Vagina (tissue), 2 donors: ENCODE measurements around the gene ZMYM3. TPM values are rescaled to one million over a fixed set of nuclear protein-coding genes. Genes with fewer than 3 reads are reported as not detected.

ENCODE experiments used
- DNase-seq, 2 donors: peaks; one replicate each; pipeline ENCODE4 v3.0.0-alpha.2; 2017; ENCODE audit errors: extremely low spot score in 2 of 2
- H3K27ac ChIP-seq: fragments of 200-600 bp; sonication (generic); one replicate; pipeline ENCODE4 v1.5.1; 2019
- H3K27me3 ChIP-seq: fragments of 200-600 bp; sonication (generic); one replicate; pipeline ENCODE4 v1.5.1; 2019
- H3K36me3 ChIP-seq, 2 donors: fragments of 200-600 bp; sonication (generic); one replicate each; pipeline ENCODE4 v1.5.1; 2017 to 2019
- H3K4me1 ChIP-seq: fragments of 200-600 bp; sonication (generic); one replicate; pipeline ENCODE4 v1.5.1; 2019
- H3K4me3 ChIP-seq, 2 donors: fragments of 200-600 bp; sonication (generic); 1 replicate in 1 of 2; 2 replicates in 1 of 2; pipeline ENCODE4 v1.5.1; 2016 to 2019
- H3K9me3 ChIP-seq: fragments of 200-600 bp; sonication (generic); one replicate; pipeline ENCODE4 v1.5.1; 2019
- POLR2A ChIP-seq, 2 donors: fragments of 450-650 bp; IDR thresholded peaks; one replicate each; pipeline ENCODE4 v1.6.1; 2017; ENCODE audit warnings: antibody characterized with exemption in 2 of 2, mild to moderate bottlenecking in 2 of 2, moderate library complexity in 2 of 2
- POLR2AphosphoS5 ChIP-seq, 2 donors: sonication (generic); formaldehyde crosslinking; IDR thresholded peaks; one replicate each; pipeline ENCODE4 v1.9.0; 2017; ENCODE audit warnings: antibody characterized with exemption in 2 of 2, mild to moderate bottlenecking in 2 of 2, low read depth in 1 of 2; ENCODE audit not compliant: insufficient read depth in 1 of 2
- intact Hi-C: fragments of 100-400 bp; cut with DNase I; formaldehyde crosslinking; loops from one replicate; pipeline ENCODE4 v1.15.1; 2023
- total RNA-seq: library from RNA; depleted of rRNA; stranded (reverse); fragments of >200 nt; gene quantifications from one replicate; pipeline ENCODE4 v1.2.3, GENCODE V29; 2016
- TF ChIP-seq, protein P1 (sequence below), 3 experiments: fragments of 450-650 bp in 2 of 3; fragments of 200-600 bp in 1 of 3; sonication (generic) in 1 of 3; IDR thresholded peaks; one replicate each; pipeline ENCODE4 v1.5.1; 2017 to 2019; ENCODE audit warnings: antibody characterized with exemption in 3 of 3, mild to moderate bottlenecking in 2 of 3, moderate library complexity in 2 of 3

Gene ZMYM3
- total RNA-seq, 1 donor from 2014 or later: 27.0 TPM

DNA sequence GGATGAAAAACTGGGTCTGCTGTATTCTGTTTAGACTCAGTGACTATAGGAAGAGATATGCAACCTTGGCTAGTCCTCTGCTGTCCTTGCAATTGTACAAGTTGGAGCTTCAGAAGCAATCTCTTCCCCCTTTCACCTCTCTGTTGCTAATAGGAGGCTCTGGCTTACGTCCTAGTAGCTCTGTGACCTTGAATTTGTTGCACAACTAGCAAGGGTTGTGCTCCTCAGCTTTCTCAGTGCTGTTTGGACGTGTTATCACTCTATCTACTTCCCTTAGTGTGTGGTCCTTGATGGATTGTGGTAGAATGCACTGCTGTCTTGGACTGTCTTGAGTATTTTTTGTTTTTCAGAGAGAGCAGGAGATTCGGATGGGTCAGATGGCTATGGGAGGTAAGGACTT lies 44.2 kb upstream of the ZMYM3 start:
- Histone ChIP-seq H3K27ac (no peak overlapping the region), H3K36me3 (peaks cover 5 to 66% of the 10 kb centered on the region in 2 donors), H3K4me3 (no peak overlapping the region), H3K27me3 (no peaks in the 10 kb centered on the region), H3K4me1 (no peaks in the 10 kb centered on the region), H3K9me3 (no peaks in the 10 kb centered on the region)
- DNase-seq: no peak
- intact Hi-C loops: no loop called here
- TF ChIP-seq POLR2AphosphoS5 (IDR thresholded peaks at IDR 0.05; ENCODE audit: insufficient read depth in 1 of 2, low read depth in 1 of 2): no peak
- TF ChIP-seq POLR2A (IDR thresholded peaks at IDR 0.05): no peak
- TF ChIP-seq, protein P1, sequence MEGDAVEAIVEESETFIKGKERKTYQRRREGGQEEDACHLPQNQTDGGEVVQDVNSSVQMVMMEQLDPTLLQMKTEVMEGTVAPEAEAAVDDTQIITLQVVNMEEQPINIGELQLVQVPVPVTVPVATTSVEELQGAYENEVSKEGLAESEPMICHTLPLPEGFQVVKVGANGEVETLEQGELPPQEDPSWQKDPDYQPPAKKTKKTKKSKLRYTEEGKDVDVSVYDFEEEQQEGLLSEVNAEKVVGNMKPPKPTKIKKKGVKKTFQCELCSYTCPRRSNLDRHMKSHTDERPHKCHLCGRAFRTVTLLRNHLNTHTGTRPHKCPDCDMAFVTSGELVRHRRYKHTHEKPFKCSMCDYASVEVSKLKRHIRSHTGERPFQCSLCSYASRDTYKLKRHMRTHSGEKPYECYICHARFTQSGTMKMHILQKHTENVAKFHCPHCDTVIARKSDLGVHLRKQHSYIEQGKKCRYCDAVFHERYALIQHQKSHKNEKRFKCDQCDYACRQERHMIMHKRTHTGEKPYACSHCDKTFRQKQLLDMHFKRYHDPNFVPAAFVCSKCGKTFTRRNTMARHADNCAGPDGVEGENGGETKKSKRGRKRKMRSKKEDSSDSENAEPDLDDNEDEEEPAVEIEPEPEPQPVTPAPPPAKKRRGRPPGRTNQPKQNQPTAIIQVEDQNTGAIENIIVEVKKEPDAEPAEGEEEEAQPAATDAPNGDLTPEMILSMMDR (IDR thresholded peaks at IDR 0.05): no peak

DNA sequence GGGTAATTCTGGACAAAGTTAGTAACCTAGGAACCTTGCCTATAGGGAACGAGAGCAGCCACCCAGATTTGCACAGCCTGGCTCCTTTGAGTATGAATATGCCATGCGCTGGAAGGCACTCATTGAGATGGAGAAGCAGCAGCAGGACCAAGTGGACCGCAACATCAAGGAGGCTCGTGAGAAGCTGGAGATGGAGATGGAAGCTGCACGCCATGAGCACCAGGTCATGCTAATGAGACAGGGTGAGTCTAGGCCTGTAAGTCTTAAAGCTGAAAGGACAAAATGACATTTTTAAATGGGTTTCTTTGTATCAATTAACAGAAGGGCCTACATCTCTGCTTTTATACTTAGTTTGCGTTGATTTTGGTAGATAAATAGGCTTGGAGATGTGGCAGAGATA lies 42.9 kb upstream of the ZMYM3 start:
- no peaks in the 10 kb centered on the region for H3K9me3 ChIP-seq
- no peaks in the 10 kb centered on the region for H3K27me3 ChIP-seq
- no peak overlapping the region for H3K4me3 ChIP-seq
- intact Hi-C loops: no loop called here
- no peak for DNase-seq
- no peak overlapping the region for H3K27ac ChIP-seq
- peaks cover 5 to 67% of the 10 kb centered on the region in 2 donors for H3K36me3 ChIP-seq
- no peaks in the 10 kb centered on the region for H3K4me1 ChIP-seq
- TF ChIP-seq POLR2AphosphoS5 (IDR thresholded peaks at IDR 0.05; ENCODE audit: insufficient read depth in 1 of 2, low read depth in 1 of 2): no peak

DNA sequence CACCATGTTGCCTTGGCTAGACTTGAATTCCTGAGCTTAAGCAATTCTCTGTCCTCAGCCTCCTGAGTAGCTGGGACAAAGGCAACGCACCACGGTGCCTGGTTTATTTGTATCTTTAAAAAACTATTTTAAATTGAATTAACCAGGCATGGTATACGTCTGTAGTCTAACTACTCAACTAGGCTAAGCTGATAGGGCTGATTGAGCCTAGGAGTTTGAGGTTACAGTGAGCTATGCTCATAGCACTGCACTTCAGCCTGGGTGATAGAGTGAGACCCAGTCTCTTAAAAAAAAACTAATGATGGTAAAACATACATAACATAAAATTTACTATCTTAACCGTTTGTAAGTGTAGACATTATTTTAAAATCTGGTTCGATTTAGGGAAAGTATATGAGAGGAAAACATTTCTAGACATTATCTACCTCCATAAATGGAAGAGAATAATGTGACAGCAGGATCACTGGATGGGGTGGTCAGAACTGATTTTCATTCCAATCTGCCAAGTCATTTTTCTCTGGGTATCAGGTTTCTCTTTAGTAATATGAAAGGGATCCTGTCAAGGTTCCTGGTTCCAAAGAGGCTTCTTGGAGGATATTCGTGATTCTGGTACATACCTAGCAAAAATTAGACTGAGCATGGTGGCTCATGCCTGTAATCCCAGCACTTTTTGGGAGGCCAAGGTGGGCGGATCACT lies 38.9 kb upstream of the ZMYM3 start:
- Histone ChIP-seq H3K27ac (no peak overlapping the region), H3K4me3 (no peak overlapping the region), H3K27me3 (no peaks in the 10 kb centered on the region), H3K4me1 (no peaks in the 10 kb centered on the region), H3K36me3 (peaks cover 5 to 55% of the 10 kb centered on the region in 2 donors), H3K9me3 (no peaks in the 10 kb centered on the region)
- intact Hi-C loops: no loop called here
- DNase-seq: no peak
- TF ChIP-seq POLR2AphosphoS5 (IDR thresholded peaks at IDR 0.05; ENCODE audit: insufficient read depth in 1 of 2, low read depth in 1 of 2) (no peak), POLR2A (IDR thresholded peaks at IDR 0.05) (no peak)
- TF ChIP-seq, protein P1 (IDR thresholded peaks at IDR 0.05): no peak

DNA sequence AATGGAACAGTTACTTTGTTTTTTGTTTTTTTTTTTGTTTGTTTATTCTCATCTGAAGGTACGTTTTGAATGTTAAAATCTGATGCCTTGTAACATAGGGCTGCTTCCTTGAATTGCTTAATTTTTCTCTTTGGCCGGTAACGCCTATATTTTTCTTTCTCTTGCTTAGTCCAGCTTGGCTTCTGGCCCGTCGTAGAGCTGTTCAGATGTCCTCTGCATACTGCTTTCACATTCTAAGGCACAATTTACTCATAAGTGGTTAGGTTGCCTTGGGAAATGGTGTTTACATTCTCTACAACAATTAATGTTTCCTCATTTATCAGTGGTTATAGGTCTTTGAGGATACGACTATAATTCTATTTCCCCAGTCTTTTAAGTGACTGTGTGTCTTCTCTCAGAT lies 37.4 kb upstream of the ZMYM3 start:
- Histone ChIP-seq H3K27me3 (no peaks in the 10 kb centered on the region), H3K27ac (no peak overlapping the region), H3K9me3 (no peaks in the 10 kb centered on the region), H3K4me3 (no peak overlapping the region), H3K4me1 (no peaks in the 10 kb centered on the region), H3K36me3 (peaks cover 5 to 42% of the 10 kb centered on the region in 2 donors)
- no peak for TF ChIP-seq POLR2AphosphoS5 (IDR thresholded peaks at IDR 0.05; ENCODE audit: insufficient read depth in 1 of 2, low read depth in 1 of 2)
- TF ChIP-seq, protein P1 (IDR thresholded peaks at IDR 0.05): no peak
- no peak for TF ChIP-seq POLR2A (IDR thresholded peaks at IDR 0.05)
- DNase-seq: no peak
- intact Hi-C loops: no loop called here

DNA sequence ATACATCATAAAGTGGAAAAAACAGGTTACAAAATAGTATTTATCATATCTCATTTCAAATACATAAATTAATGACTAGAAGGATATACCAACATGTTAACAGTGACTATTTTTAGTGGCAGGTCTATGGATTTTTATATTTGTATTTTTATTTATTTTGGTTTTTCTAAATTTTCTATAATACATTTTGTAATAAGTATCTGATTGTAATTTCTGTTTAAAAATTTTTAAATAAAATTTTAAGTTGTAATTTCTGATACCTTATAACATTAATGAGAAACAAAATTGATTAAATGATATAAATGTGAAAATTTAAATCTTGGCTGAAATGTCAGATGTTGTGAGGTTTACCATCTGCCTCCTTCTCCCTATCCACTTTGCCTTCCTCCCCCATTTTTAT lies 32.0 kb upstream of the ZMYM3 start:
- intact Hi-C loops: no loop called here
- no peak for TF ChIP-seq POLR2AphosphoS5 (IDR thresholded peaks at IDR 0.05; ENCODE audit: insufficient read depth in 1 of 2, low read depth in 1 of 2)
- Histone ChIP-seq H3K27ac (no peak overlapping the region), H3K9me3 (no peaks in the 10 kb centered on the region), H3K4me1 (peaks cover 10% of the 10 kb centered on the region), H3K36me3 (peaks cover 0 to 5% of the 10 kb centered on the region in 2 donors), H3K27me3 (no peaks in the 10 kb centered on the region), H3K4me3 (no peak overlapping the region)
- no peak for DNase-seq

DNA sequence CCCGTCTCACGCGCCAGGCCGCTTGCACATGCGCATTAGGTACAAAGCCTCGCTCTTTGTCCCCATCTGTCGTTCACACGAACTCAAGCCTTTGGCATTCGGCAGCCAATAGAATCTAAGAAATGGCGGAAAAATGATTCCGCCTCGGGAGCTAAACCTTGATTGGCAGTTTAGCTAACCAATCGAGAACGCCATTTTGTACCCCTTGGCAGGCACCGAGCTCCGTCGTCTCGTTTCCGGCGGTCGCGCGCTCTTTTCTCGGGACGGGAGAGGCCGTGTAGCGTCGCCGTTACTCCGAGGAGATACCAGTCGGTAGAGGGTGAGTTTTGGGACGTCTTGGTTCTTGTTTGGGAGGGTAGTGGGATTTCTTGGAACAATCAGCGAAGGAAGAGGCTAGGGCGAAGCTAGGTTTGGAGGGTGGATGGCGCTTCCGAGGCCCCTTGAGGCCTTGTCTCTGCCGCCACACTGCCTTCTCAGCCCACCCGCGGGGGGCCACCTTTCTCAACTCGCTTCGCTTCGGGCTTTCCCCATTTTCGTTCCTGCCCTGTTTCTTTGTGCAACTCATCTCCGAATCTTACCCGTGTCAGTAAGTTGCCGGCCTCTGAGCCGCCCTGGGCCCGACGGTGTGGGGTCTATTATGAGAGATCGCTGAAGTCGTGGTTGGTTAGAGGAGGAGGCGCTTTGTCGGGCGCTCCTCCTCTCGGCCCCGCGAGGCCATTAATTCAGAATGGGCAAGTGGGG lies 29.6 kb upstream of the ZMYM3 start, which contains the start of gene NONO:
Gene NONO (plus strand): TSS at position 233 of the 741 bp plus-strand sequence. CDS start 7,003 bp downstream, outside the sequence.
- Histone ChIP-seq H3K9me3 (no peaks in the 10 kb centered on the region), H3K36me3 (no peaks in the 10 kb centered on the region), H3K4me3 (peak within 1 kb of the TSS; percentile 43 to 65), H3K4me1 (peaks cover 10% of the 10 kb centered on the region), H3K27me3 (no peaks in the 10 kb centered on the region), H3K27ac (peak within 1 kb of the TSS; percentile 85)
- TF ChIP-seq POLR2A (IDR thresholded peaks at IDR 0.05): peak in 1 of 2 donors; percentile 64
- TF ChIP-seq, protein P1 (IDR thresholded peaks at IDR 0.05): no peak
- TF ChIP-seq POLR2AphosphoS5 (IDR thresholded peaks at IDR 0.05; ENCODE audit: insufficient read depth in 1 of 2, low read depth in 1 of 2): peak; percentile 68 to 93
- DNase-seq: peak in 1 of 2 donors; percentile 93
- intact Hi-C loops: no loop called here
